Stimulated activated effector memory CD8-positive, alpha-beta T cell treated with anti-CD3 and anti-CD28 coated beads, Interleukin-12 subunit alpha, Interleukin-12 subunit beta, amount 100 ng/mL, for 72 hours (primary cell): Measurements from ENCODE around the gene MAD2L1BP.
"Not testable (repeated sequence)": the region's sequence is repeated elsewhere in the genome, so short reads cannot be mapped to it uniquely, and the experiment has no call there.

Experiments
- ATAC-seq: fragments of 150-1000 bp; cut with Tn5 transposase; 2 replicates; pipeline ENCODE4 v1.10.0; 2021
- DNase-seq, 2 donors: peaks; one replicate each; pipeline ENCODE4 v3.0.0; 2021 to 2022; ENCODE audit warnings: low spot score in 2 of 2
- H3K27ac Mint-ChIP-seq: one replicate; pipeline ENCODE4 v1.8.0; 2022; ENCODE audit warnings: mild to moderate bottlenecking, mixed read lengths
- H3K36me3 Mint-ChIP-seq: one replicate; pipeline ENCODE4 v1.8.0; 2022; ENCODE audit warnings: mild to moderate bottlenecking, mixed read lengths
- H3K4me1 Mint-ChIP-seq: one replicate; pipeline ENCODE4 v1.8.0; 2022; ENCODE audit warnings: mixed read lengths
- H3K4me3 Mint-ChIP-seq: one replicate; pipeline ENCODE4 v1.8.0; 2022; ENCODE audit warnings: mild to moderate bottlenecking, mixed read lengths
- H3K9me3 Mint-ChIP-seq: one replicate; pipeline ENCODE4 v1.8.0; 2022; ENCODE audit warnings: mixed read lengths

The MAD2L1BP gene

GRCh38 chr6:43621836-43622180 is 13.8 kb upstream of the MAD2L1BP start:
- H3K27ac Mint-ChIP-seq: no peak overlapping the region
- no peaks in the 10 kb centered on the region for H3K9me3 Mint-ChIP-seq
- H3K4me3 Mint-ChIP-seq: no peak overlapping the region
- peaks cover 95% of the 10 kb centered on the region for H3K36me3 Mint-ChIP-seq
- DNase-seq (no peak), ATAC-seq (no peak)
- peaks cover 13% of the 10 kb centered on the region for H3K4me1 Mint-ChIP-seq

DNA sequence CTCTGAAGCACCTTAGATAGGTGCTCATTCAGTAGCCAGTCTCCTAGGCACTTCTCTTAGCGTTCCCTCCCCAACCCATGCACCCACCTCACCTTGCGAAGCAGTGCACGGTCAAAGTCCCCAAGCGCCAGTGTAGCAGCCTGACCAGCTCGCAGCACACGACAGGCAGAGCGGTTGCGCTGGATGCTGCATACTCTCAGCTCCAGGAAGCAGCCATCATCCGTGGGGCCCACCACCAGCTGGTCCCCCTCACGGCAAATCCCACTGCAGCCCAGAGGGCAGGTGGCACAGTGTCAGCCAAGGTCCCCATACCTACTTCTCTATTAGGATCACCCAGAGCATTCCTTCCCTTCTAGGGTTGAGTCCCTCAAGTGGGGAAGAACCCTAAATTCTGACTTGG is 13.1 kb upstream of the MAD2L1BP start:
- ATAC-seq (no peak), DNase-seq (no peak)
- Mint-ChIP-seq H3K9me3 (no peaks in the 10 kb centered on the region), H3K27ac (no peak overlapping the region), H3K4me1 (peaks cover 21% of the 10 kb centered on the region), H3K4me3 (no peak overlapping the region), H3K36me3 (peaks cover 95% of the 10 kb centered on the region)

- peaks cover 92% of the 10 kb centered on the region for H3K36me3 Mint-ChIP-seq
- no peak for ATAC-seq
- no peaks in the 10 kb centered on the region for H3K9me3 Mint-ChIP-seq
- H3K27ac Mint-ChIP-seq: peak overlapping the region; percentile 83
- H3K4me3 Mint-ChIP-seq: no peak overlapping the region
- no peak for DNase-seq
- H3K4me1 Mint-ChIP-seq: peaks cover 30% of the 10 kb centered on the region
These were observed 11.5 kb upstream of the MAD2L1BP start for GRCh38 chr6:43623880-43624785.

DNA sequence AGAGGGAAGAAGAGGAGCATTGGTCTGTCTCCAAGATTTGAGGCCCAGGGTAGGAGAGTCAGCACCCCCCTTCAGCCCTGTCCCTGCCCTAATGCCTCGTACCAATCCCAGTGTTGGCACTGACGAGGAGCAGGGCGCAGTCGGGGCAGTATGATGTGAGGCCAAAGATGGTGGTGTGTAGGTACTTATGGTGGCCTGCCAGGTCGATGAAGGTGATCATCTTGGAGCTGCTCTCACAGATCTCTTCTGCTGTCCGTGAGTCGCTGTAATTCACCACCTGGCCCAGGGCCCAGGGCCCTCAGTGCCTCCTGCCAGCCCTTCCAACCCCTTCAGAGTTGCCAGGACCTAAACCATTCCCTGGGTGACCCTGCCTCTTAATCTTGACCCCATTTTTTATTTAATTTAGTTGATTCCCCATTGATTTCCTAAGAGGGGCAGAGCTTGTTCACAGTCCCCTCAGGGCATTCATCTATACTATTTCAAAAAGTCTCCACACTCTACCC is 10.8 kb upstream of the MAD2L1BP start:
- ATAC-seq: no peak
- peak overlapping the region; percentile 83 for H3K27ac Mint-ChIP-seq
- H3K36me3 Mint-ChIP-seq: peaks cover 90% of the 10 kb centered on the region
- no peak for DNase-seq
- H3K4me1 Mint-ChIP-seq: peaks cover 37% of the 10 kb centered on the region
- no peak overlapping the region for H3K4me3 Mint-ChIP-seq
- no peaks in the 10 kb centered on the region for H3K9me3 Mint-ChIP-seq

DNA sequence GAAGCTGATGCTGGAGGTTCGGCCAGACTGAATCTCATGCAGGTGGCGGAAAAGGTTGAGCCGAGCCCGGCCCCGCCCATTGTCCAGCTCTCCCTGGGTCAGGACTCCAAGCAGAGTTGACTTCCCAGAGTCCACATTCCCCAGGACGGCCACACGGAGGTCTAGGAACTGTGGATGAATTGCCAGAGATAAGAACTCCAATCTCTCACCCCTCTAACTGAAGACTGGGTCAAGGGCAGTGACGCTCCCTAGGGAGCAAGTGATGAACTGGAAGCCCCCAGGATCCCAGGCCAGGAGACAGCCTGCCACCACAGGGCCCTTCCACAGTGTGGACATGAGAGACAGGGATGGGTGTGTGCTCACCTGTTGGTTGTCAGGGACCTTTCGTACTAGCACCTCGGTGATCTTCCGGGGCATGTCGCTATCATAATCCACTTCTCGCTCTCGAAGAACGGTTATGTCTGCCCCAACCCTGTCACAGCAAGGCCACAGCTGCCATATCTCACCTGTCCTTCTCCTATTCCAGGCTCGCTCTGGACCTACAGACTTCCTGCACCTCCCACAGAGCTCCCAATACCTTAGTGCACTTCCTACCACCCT is 10.1 kb upstream of the MAD2L1BP start:
- no peaks in the 10 kb centered on the region for H3K9me3 Mint-ChIP-seq
- DNase-seq (no peak), ATAC-seq (no peak)
- H3K27ac Mint-ChIP-seq: peak overlapping the region; percentile 98
- H3K36me3 Mint-ChIP-seq: peaks cover 87% of the 10 kb centered on the region
- peaks cover 43% of the 10 kb centered on the region for H3K4me1 Mint-ChIP-seq
- H3K4me3 Mint-ChIP-seq: no peak overlapping the region

- peaks cover 43% of the 10 kb centered on the region for H3K4me1 Mint-ChIP-seq
- ATAC-seq: no peak
- H3K9me3 Mint-ChIP-seq: no peaks in the 10 kb centered on the region
- no peak for DNase-seq
- peak overlapping the region; percentile 98 for H3K27ac Mint-ChIP-seq
- peaks cover 70% of the 10 kb centered on the region for H3K36me3 Mint-ChIP-seq
- H3K4me3 Mint-ChIP-seq: peak overlapping the region; percentile 95
These were observed 8.4 kb upstream of the MAD2L1BP start for GRCh38 chr6:43627008-43627825.

DNA sequence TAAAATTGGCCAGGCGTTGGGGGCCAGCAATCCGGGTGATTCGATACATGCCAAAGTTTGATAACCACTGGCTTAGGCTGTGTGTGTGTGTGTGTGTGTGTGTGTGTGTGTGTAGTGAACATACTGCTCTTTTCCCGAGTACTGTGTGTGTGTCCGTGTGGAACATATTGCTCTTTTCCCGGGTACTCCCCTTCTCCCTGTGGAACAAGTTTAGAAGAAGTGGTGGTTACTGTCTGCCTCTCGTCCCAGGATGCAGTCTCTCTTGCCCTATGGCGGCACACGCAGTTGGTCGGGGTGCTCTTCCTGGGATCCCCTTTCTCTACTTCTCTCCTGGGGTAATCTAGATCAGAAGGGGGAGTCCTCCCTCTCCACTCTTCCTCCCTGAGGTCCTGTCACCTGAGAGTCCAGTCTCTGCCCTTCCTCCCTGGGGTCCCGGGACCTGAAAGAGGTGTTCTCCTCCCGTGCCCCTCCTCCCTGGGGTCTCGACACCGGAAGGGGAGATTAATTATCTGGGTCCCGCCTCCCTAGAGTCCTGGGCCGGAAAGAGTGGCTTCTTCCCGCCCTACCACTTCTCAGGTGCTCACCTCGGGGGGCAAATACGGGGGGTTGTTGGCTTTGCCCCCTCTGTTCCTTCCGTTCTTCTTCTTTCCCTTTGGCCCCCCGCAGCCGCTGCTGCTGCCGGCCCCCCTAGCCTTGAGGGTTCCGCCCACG is 7.1 kb upstream of the MAD2L1BP start:
- Mint-ChIP-seq H3K4me1 (peaks cover 43% of the 10 kb centered on the region), H3K27ac (peak overlapping the region; percentile 98), H3K36me3 (peaks cover 58% of the 10 kb centered on the region), H3K4me3 (peak overlapping the region; percentile 95), H3K9me3 (no peaks in the 10 kb centered on the region)
- DNase-seq (peak; percentile 32 to 82), ATAC-seq (peak; percentile 39)

DNA sequence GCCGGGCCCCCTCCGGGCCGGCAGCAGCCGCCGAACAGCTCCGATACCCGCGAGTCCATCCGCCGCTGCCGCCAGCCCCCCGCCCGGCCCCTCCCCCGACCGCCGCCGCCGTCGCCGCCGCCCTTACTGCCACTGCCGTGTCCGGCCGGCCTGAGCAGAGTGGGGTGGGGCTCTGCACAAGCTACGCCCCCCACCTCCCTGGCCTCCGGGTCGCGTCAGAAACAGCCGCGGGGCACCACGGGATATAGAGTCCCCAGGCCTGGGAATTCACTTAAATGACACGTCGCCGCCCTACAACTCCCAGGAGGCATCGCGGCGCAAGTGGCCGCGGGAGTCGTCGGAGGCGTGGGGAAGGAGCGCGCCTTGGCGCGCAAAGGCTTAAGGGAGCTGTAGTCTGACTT is 6.5 kb upstream of the MAD2L1BP start, which contains the start of gene GTPBP2:
TSS of gene GTPBP2 (minus strand) at position 161 of the 401 bp plus-strand sequence. CDS start at position 59, 102 bp downstream.
- peaks cover 43% of the 10 kb centered on the region for H3K4me1 Mint-ChIP-seq
- peaks cover 57% of the 10 kb centered on the region for H3K36me3 Mint-ChIP-seq
- H3K27ac Mint-ChIP-seq: peak within 1 kb of the TSS; percentile 98
- ATAC-seq (peak; percentile 89), DNase-seq (peak; percentile 85 to 96)
- H3K4me3 Mint-ChIP-seq: peak within 1 kb of the TSS; percentile 95
- H3K9me3 Mint-ChIP-seq: no peaks in the 10 kb centered on the region

- Mint-ChIP-seq H3K4me3 (peak overlapping the region; percentile 95), H3K36me3 (peaks cover 51% of the 10 kb centered on the region), H3K4me1 (peaks cover 45% of the 10 kb centered on the region), H3K27ac (peak overlapping the region; percentile 98), H3K9me3 (no peaks in the 10 kb centered on the region)
- DNase-seq (peak; percentile 74 to 96), ATAC-seq (peak; percentile 79)
These were observed 5.9 kb upstream of the MAD2L1BP start for GRCh38 chr6:43629505-43630300.

- DNase-seq: no peak
- H3K4me1 Mint-ChIP-seq: peaks cover 49% of the 10 kb centered on the region
- H3K4me3 Mint-ChIP-seq: peak overlapping the region; percentile 95
- no peak for ATAC-seq
- no peaks in the 10 kb centered on the region for H3K9me3 Mint-ChIP-seq
- H3K36me3 Mint-ChIP-seq: peaks cover 48% of the 10 kb centered on the region
- H3K27ac Mint-ChIP-seq: no peak overlapping the region
These were observed 4.5 kb upstream of the MAD2L1BP start for GRCh38 chr6:43630980-43631619.

DNA sequence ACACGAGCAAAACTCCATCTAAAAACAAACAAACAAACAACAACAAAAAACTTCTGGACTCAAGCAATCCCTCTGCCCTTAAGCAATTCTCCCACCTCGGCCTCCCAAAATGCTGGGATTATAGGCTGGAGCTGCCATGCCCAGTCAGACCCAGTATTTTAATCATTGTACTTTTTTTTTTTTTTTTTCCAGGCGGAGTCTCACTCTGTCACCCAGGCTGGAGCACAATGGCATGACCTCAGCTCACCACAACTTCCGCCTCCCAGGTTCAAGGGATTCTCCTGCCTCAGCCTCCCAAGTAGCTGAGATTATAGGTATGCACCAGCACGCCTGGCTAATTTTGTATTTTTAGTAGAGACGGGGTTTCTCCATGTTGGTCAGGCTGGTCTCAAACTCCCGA is 2.6 kb upstream of the MAD2L1BP start:
- Mint-ChIP-seq H3K36me3 (peaks cover 52% of the 10 kb centered on the region), H3K4me1 (peaks cover 36% of the 10 kb centered on the region)
- not testable (repeated sequence) for H3K4me3 Mint-ChIP-seq, DNase-seq, H3K9me3 Mint-ChIP-seq, H3K27ac Mint-ChIP-seq, ATAC-seq

GRCh38 chr6:43634702-43635303 is 837 bp upstream of the MAD2L1BP start:
- no peaks in the 10 kb centered on the region for H3K9me3 Mint-ChIP-seq
- H3K4me1 Mint-ChIP-seq: peaks cover 37% of the 10 kb centered on the region
- ATAC-seq (no peak), DNase-seq (no peak)
- peaks cover 54% of the 10 kb centered on the region for H3K36me3 Mint-ChIP-seq
- peak overlapping the region; percentile 96 for H3K27ac Mint-ChIP-seq
- H3K4me3 Mint-ChIP-seq: peak overlapping the region; percentile 97

- H3K27ac Mint-ChIP-seq: peak overlapping the region; percentile 96
- DNase-seq (no peak), ATAC-seq (peak; percentile 20)
- peaks cover 69% of the 10 kb centered on the region for H3K36me3 Mint-ChIP-seq
- H3K9me3 Mint-ChIP-seq: no peaks in the 10 kb centered on the region
- peaks cover 41% of the 10 kb centered on the region for H3K4me1 Mint-ChIP-seq
- H3K4me3 Mint-ChIP-seq: peak overlapping the region; percentile 97
These were observed 644 bp downstream of the MAD2L1BP start for GRCh38 chr6:43636308-43636659.
